Stomach smooth muscle (tissue), 2 donors: Measurements from ENCODE around the gene MKRN2.

Experiments
- H3K27ac ChIP-seq: one replicate; pipeline ENCODE4 v1.7.0; 2013; ENCODE audit warnings: mild to moderate bottlenecking, low read length, inconsistent platforms
- H3K27me3 ChIP-seq, 2 donors: one replicate each; pipeline ENCODE4 v1.7.0; 2013; ENCODE audit warnings: low read length in 2 of 2; ENCODE audit not compliant: insufficient read depth in 2 of 2, control insufficient read depth in 1 of 2
- H3K36me3 ChIP-seq, 2 donors: one replicate each; pipeline ENCODE4 v1.7.0; 2013; ENCODE audit warnings: low read length in 2 of 2; ENCODE audit not compliant: control insufficient read depth in 2 of 2, insufficient read depth in 2 of 2
- H3K4me1 ChIP-seq: one replicate; pipeline ENCODE4 v1.7.0; 2013; ENCODE audit warnings: low read length; ENCODE audit not compliant: control insufficient read depth, insufficient read depth
- H3K4me3 ChIP-seq, 2 donors: one replicate each; pipeline ENCODE4 v1.7.0; 2013; ENCODE audit warnings: low read length in 2 of 2
- H3K9ac ChIP-seq, 2 donors: one replicate each; pipeline ENCODE4 v1.7.0; 2013; ENCODE audit warnings: low read length in 2 of 2, mild to moderate bottlenecking in 1 of 2
- H3K9me3 ChIP-seq, 2 donors: one replicate each; pipeline ENCODE4 v1.7.0; 2013; ENCODE audit warnings: low read length in 2 of 2; ENCODE audit not compliant: control insufficient read depth in 2 of 2
- donor health status: healthy.
- donor health status: Pancreatic carcinoma.

The MKRN2 gene

GRCh38 chr3:12586403-12586802 is 29.5 kb downstream of the MKRN2 start:
- Histone ChIP-seq H3K36me3 (peaks cover 70 to 71% of the 10 kb centered on the region in 2 donors), H3K27me3 (no peaks in the 10 kb centered on the region), H3K4me3 (no peak overlapping the region), H3K9me3 (no peaks in the 10 kb centered on the region), H3K4me1 (no peaks in the 10 kb centered on the region), H3K27ac (no peak overlapping the region), H3K9ac (no peak overlapping the region)

- Histone ChIP-seq H3K4me1 (peaks cover 4% of the 10 kb centered on the region), H3K36me3 (peaks cover 59 to 62% of the 10 kb centered on the region in 2 donors), H3K27ac (no peak overlapping the region), H3K4me3 (no peak overlapping the region), H3K27me3 (no peaks in the 10 kb centered on the region), H3K9ac (no peak overlapping the region), H3K9me3 (no peaks in the 10 kb centered on the region)
Measured at GRCh38 chr3:12588039-12589009, 31.4 kb downstream of the MKRN2 start.

- Histone ChIP-seq H3K27me3 (no peaks in the 10 kb centered on the region), H3K4me3 (no peak overlapping the region), H3K27ac (no peak overlapping the region), H3K9ac (no peak overlapping the region), H3K4me1 (peaks cover 4% of the 10 kb centered on the region), H3K36me3 (peaks cover 59 to 60% of the 10 kb centered on the region in 2 donors), H3K9me3 (no peaks in the 10 kb centered on the region)
Measured at GRCh38 chr3:12590096-12590495, 33.2 kb downstream of the MKRN2 start.

- H3K27me3 ChIP-seq = no peaks in the 10 kb centered on the region
- H3K9me3 ChIP-seq = no peaks in the 10 kb centered on the region
- H3K27ac ChIP-seq = no peak overlapping the region
- H3K36me3 ChIP-seq = peaks cover 53 to 55% of the 10 kb centered on the region in 2 donors
- peaks cover 4% of the 10 kb centered on the region for H3K4me1 ChIP-seq
- no peak overlapping the region for H3K4me3 ChIP-seq
- H3K9ac ChIP-seq = no peak overlapping the region
Measured at GRCh38 chr3:12591456-12591855, 34.6 kb downstream of the MKRN2 start.

GRCh38 chr3:12591997-12592715 is 35.3 kb downstream of the MKRN2 start:
- Histone ChIP-seq H3K27ac (no peak overlapping the region), H3K27me3 (no peaks in the 10 kb centered on the region), H3K9me3 (no peaks in the 10 kb centered on the region), H3K9ac (no peak overlapping the region), H3K4me3 (no peak overlapping the region), H3K36me3 (peaks cover 52 to 57% of the 10 kb centered on the region in 2 donors), H3K4me1 (peaks cover 4% of the 10 kb centered on the region)

GRCh38 chr3:12593473-12593872 is 36.6 kb downstream of the MKRN2 start:
- no peak overlapping the region for H3K4me3 ChIP-seq
- no peaks in the 10 kb centered on the region for H3K9me3 ChIP-seq
- no peak overlapping the region for H3K27ac ChIP-seq
- peaks cover 52 to 57% of the 10 kb centered on the region in 2 donors for H3K36me3 ChIP-seq
- H3K27me3 ChIP-seq = no peaks in the 10 kb centered on the region
- no peak overlapping the region for H3K9ac ChIP-seq
- peaks cover 4% of the 10 kb centered on the region for H3K4me1 ChIP-seq

GRCh38 chr3:12598890-12599289 is 42.0 kb downstream of the MKRN2 start:
- no peak overlapping the region for H3K4me3 ChIP-seq
- H3K4me1 ChIP-seq = no peaks in the 10 kb centered on the region
- H3K27me3 ChIP-seq = no peaks in the 10 kb centered on the region
- no peak overlapping the region for H3K27ac ChIP-seq
- H3K9ac ChIP-seq = no peak overlapping the region
- no peaks in the 10 kb centered on the region for H3K9me3 ChIP-seq
- H3K36me3 ChIP-seq = peaks cover 51 to 53% of the 10 kb centered on the region in 2 donors

- Histone ChIP-seq H3K4me1 (no peaks in the 10 kb centered on the region), H3K9ac (no peak overlapping the region), H3K27me3 (no peaks in the 10 kb centered on the region), H3K4me3 (no peak overlapping the region), H3K27ac (no peak overlapping the region), H3K36me3 (peaks cover 41 to 49% of the 10 kb centered on the region in 2 donors), H3K9me3 (no peaks in the 10 kb centered on the region)
Measured at GRCh38 chr3:12601072-12601471, 44.2 kb downstream of the MKRN2 start.

- H3K36me3 ChIP-seq = peaks cover 43 to 47% of the 10 kb centered on the region in 2 donors
- H3K9ac ChIP-seq = no peak overlapping the region
- H3K27me3 ChIP-seq = no peaks in the 10 kb centered on the region
- H3K9me3 ChIP-seq = no peaks in the 10 kb centered on the region
- no peak overlapping the region for H3K27ac ChIP-seq
- no peaks in the 10 kb centered on the region for H3K4me1 ChIP-seq
- no peak overlapping the region for H3K4me3 ChIP-seq
Measured at GRCh38 chr3:12603969-12604368, 47.1 kb downstream of the MKRN2 start.

GRCh38 chr3:12608376-12608775 is 51.5 kb downstream of the MKRN2 start:
- Histone ChIP-seq H3K9ac (no peak overlapping the region), H3K4me1 (no peaks in the 10 kb centered on the region), H3K36me3 (peaks cover 24 to 37% of the 10 kb centered on the region in 2 donors)

More at GRCh38 chr3:12608376-12608775, 51.5 kb downstream of the MKRN2 start:
- no peaks in the 10 kb centered on the region for H3K27me3 ChIP-seq
- H3K27ac ChIP-seq = no peak overlapping the region
- H3K4me3 ChIP-seq = no peak overlapping the region
- no peaks in the 10 kb centered on the region for H3K9me3 ChIP-seq
